ENCODE results near the gene EHMT1.

EHMT1 gene

DNA sequence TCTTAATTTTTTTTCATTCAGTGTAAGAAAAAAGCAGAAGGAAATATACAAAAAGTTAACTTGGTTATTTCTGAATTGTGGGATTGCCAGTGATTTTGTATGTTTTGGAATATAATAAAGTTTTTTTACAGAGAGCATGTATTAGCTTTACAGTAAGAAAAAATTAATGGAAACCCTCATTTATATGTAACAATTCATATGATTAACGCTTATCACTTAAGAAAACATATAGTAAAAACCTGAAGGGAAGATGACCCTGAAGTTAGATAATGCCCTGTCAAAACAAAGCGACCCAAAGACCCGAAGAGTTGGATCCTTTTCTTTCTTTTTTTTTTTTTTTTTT lies 52.4 kb downstream of the EHMT1 start:
- no peak for DNase-seq (ENCODE audit: extremely low read depth in 1 of 2, low read depth in 1 of 2)

DNA sequence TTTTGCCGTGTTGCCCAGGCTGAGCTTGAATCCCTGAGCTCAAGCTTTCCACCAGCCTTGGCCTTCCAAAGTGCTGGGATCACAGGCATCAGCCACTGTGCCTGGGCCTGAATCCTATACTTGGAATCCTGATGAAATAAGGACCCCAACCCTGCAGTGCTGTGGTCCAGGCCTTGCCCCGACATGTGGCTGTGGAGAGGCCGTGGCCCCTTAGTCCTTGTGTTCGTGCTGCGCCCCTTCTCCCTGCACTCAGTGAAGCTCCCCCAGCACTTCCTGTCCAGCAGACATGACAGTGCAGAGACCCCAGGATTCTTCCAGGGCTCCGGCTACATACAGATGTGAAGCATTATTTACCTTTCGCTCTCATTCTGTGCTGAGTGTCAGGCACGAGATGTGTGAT lies 52.9 kb downstream of the EHMT1 start:
- no peak for DNase-seq (ENCODE audit: extremely low read depth in 1 of 2, low read depth in 1 of 2)

GRCh38 chr9:137672907-137673791 lies 54.3 kb downstream of the EHMT1 start:
- no peak for DNase-seq (ENCODE audit: extremely low read depth in 1 of 2, low read depth in 1 of 2)

GRCh38 chr9:137673886-137674285 lies 55.1 kb downstream of the EHMT1 start:
- no peak for DNase-seq (ENCODE audit: extremely low read depth in 1 of 2, low read depth in 1 of 2)

DNA sequence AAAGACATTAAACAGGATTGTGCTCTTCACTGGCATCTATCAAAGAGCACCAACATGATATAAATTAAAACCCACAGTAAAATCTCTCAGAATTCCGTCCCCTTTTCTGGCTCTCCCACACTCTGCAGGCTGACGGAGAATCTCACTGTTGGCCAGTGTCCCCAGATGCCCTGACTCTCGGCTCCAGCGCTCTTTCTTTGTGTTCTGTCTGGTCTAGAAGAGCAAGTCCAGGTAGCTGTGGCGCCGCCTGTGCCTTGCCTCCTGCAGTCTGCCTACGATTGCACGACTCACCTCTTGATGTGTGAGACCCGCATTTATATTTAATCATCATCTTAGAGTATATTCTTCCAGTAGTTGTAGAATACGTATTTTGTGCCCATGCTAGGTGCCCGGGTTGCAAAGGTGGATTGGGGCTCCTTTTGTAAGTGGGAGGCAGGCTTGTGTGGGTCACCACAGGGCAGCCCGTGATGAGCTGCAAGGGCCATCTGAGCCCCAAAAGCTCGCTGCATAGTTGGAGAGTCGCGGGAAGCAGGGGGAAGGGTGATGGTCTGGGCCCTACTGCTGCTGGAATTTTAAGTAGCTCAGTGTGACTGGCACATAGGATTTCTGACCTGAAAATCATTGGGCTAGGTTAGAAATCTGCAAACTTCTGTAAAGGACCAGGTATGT lies 55.6 kb downstream of the EHMT1 start:
- no peak for DNase-seq (ENCODE audit: extremely low read depth in 1 of 2, low read depth in 1 of 2)

GRCh38 chr9:137674976-137675320 lies 56.1 kb downstream of the EHMT1 start:
- DNase-seq (ENCODE audit: extremely low read depth in 1 of 2, low read depth in 1 of 2): no peak

GRCh38 chr9:137676998-137677397 lies 58.2 kb downstream of the EHMT1 start:
- no peak for DNase-seq (ENCODE audit: extremely low read depth in 1 of 2, low read depth in 1 of 2)

- DNase-seq (ENCODE audit: extremely low read depth in 1 of 2, low read depth in 1 of 2): no peak
These were observed 59.4 kb downstream of the EHMT1 start for GRCh38 chr9:137678202-137678601.

- DNase-seq (ENCODE audit: extremely low read depth in 1 of 2, low read depth in 1 of 2): no peak
These were observed 60.4 kb downstream of the EHMT1 start for GRCh38 chr9:137679249-137679648.

DNA sequence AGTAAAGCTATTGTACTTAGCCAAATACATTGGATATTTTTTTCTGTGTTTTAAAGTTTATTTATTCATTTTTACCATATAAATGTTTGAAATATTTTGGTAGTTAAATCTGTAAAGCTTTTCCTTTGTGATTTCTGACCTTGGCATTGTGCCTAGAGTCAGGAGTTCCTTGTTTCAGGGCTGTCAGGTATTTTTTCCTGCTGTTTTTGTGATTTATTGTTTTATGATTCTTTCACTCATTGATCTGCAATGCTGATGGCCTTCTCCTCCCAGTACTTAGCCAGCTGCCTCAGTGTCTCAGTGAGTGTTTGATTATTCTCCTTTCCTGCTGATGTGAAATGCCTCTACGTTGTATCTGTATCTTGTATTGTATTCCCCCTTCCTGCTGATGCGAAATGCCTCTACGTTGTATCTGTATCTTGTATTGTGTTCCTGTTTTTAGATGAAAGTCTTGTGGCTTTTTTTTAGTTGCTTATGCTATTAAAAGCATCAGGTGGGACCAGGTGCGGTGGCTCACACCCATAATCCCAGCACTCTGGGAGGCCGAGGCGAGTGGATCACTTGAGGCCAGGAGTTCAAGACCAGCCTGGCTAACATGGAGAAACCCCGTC lies 61.0 kb downstream of the EHMT1 start:
- no peak for DNase-seq (ENCODE audit: extremely low read depth in 1 of 2, low read depth in 1 of 2)

- DNase-seq (ENCODE audit: extremely low read depth in 1 of 2, low read depth in 1 of 2): no peak
These were observed 61.9 kb downstream of the EHMT1 start for GRCh38 chr9:137680444-137681358.

- DNase-seq (ENCODE audit: extremely low read depth in 1 of 2, low read depth in 1 of 2): no peak
These were observed 63.8 kb downstream of the EHMT1 start for GRCh38 chr9:137682428-137683105.

- DNase-seq (ENCODE audit: extremely low read depth in 1 of 2, low read depth in 1 of 2): no peak
These were observed 64.6 kb downstream of the EHMT1 start for GRCh38 chr9:137683262-137683864.

GRCh38 chr9:137685035-137685740 lies 66.4 kb downstream of the EHMT1 start:
- DNase-seq (ENCODE audit: extremely low read depth in 1 of 2, low read depth in 1 of 2): no peak

DNA sequence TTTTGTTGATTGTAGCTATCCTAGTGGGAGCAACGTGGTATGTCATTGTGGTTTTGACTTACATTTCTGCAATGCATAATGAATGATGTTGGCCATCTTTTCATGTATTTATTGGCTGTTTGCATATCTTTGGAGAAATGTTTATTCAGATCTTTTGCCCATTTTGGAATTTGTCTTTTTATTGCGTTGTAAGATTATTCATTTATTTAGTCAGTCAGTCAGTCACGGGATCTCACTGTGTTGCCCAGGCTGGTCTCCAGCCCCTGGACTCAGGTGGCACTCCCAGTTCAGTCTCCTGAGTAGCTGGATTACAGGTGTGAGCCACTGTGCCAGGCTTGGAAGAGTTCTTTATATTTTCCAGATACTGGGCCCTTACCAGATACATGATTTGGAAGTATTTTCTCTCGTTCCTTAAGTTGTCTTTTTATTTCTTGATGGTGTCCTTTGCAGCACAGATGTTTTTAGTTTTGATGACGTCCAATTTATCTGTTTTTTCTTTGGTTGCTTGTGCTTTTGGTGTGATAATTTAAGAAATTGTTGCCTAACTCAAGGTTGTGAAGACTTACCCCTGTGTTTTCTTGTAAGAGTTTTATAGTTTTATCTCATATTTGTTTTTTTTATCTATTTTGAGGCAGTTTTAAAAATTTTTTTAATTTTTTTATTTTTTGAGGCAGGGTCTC lies 67.1 kb downstream of the EHMT1 start:
- no peak for DNase-seq (ENCODE audit: extremely low read depth in 1 of 2, low read depth in 1 of 2)

GRCh38 chr9:137688261-137688660 lies 69.5 kb downstream of the EHMT1 start:
- no peak for DNase-seq (ENCODE audit: extremely low read depth in 1 of 2, low read depth in 1 of 2)

GRCh38 chr9:137688725-137689124 lies 69.9 kb downstream of the EHMT1 start:
- no peak for DNase-seq (ENCODE audit: extremely low read depth in 1 of 2, low read depth in 1 of 2)

DNA sequence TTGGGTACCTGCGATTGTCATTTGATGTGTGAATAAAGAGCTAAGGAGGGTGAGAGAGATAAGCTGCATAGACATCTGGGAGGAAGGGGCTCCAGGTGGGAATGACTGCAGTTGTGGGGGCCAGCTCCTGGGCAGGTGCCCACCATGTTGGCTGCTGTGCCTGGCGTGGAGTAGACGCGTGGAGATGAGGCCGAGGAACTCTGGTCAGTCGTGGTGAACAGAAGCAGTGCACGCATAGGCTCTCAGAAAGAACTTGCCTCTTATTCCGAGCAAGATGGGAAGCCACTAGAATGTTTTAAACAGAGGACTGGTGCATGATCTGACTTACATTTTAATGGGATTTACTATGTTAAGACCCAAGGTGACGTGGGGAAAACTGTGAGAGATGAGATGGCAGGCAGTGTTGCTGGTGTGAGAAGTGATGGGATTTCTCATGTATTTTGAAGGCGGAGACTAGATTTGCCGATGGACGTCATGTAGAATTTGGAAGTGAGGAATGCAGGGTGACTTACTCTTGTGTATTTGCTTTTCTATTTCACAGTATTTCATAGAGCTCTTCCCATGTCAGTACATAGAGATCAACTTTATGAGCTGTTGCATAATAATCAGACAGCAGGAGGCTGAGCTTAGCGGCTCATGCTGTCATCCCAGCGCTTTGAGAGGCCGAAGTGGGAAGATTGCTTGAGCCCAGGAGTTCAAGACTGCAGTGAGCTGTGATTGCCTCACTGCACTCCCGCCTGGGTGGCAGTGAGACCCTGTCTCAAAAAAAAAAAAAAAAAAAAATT lies 71.1 kb downstream of the EHMT1 start:
- no peak for DNase-seq (ENCODE audit: extremely low read depth in 1 of 2, low read depth in 1 of 2)
